ENCODE results near the gene MYLK4.

Gene MYLK4

GRCh38 chr6:2630891-2631571 is 119.7 kb downstream of the MYLK4 start:
- no peak for TF ChIP-seq CTCF (IDR thresholded peaks at IDR 0.05; ENCODE audit: insufficient read depth, low read depth, low read length, missing control alignments)
- no peak for DNase-seq (ENCODE audit: low read depth)
- no peak overlapping the region for H3K4me3 ChIP-seq (ENCODE audit: low read depth, low read length)

- no peak for DNase-seq (ENCODE audit: low read depth)
- TF ChIP-seq CTCF (IDR thresholded peaks at IDR 0.05; ENCODE audit: insufficient read depth, low read depth, low read length, missing control alignments), result no peak
- no peak overlapping the region for H3K4me3 ChIP-seq (ENCODE audit: low read depth, low read length)
These were observed 120.4 kb downstream of the MYLK4 start for GRCh38 chr6:2630359-2630758.

GRCh38 chr6:2626401-2626800 is 124.3 kb downstream of the MYLK4 start:
- no peak for DNase-seq (ENCODE audit: low read depth)
- no peak for TF ChIP-seq CTCF (IDR thresholded peaks at IDR 0.05; ENCODE audit: insufficient read depth, low read depth, low read length, missing control alignments)
- H3K4me3 ChIP-seq (ENCODE audit: low read depth, low read length), result no peak overlapping the region

GRCh38 chr6:2625581-2625980 is 125.1 kb downstream of the MYLK4 start:
- DNase-seq (ENCODE audit: low read depth), result no peak
- TF ChIP-seq CTCF (IDR thresholded peaks at IDR 0.05; ENCODE audit: insufficient read depth, low read depth, low read length, missing control alignments), result no peak
- no peak overlapping the region for H3K4me3 ChIP-seq (ENCODE audit: low read depth, low read length)

- no peak overlapping the region for H3K4me3 ChIP-seq (ENCODE audit: low read depth, low read length)
- TF ChIP-seq CTCF (IDR thresholded peaks at IDR 0.05; ENCODE audit: insufficient read depth, low read depth, low read length, missing control alignments), result no peak
- DNase-seq (ENCODE audit: low read depth), result no peak
These were observed 126.5 kb downstream of the MYLK4 start for GRCh38 chr6:2624177-2624576.

- H3K4me3 ChIP-seq (ENCODE audit: low read depth, low read length), result no peak overlapping the region
- no peak for TF ChIP-seq CTCF (IDR thresholded peaks at IDR 0.05; ENCODE audit: insufficient read depth, low read depth, low read length, missing control alignments)
- DNase-seq (ENCODE audit: low read depth), result no peak
These were observed 127.4 kb downstream of the MYLK4 start for GRCh38 chr6:2623295-2623694.

- no peak for DNase-seq (ENCODE audit: low read depth)
- H3K4me3 ChIP-seq (ENCODE audit: low read depth, low read length), result no peak overlapping the region
- no peak for TF ChIP-seq CTCF (IDR thresholded peaks at IDR 0.05; ENCODE audit: insufficient read depth, low read depth, low read length, missing control alignments)
These were observed 128.1 kb downstream of the MYLK4 start for GRCh38 chr6:2622671-2623070.
